HG03064 (cell line): Measurements from ENCODE around the gene KRTAP1-3.
"Not testable (repeated sequence)": the region's sequence is repeated elsewhere in the genome, so short reads cannot be mapped to it uniquely, and the experiment has no call there.

Source experiments
- ATAC-seq: cut with Tn5 transposase; IDR thresholded peaks from one replicate; pipeline ENCODE4 v1.9.1; 2021; ENCODE audit warnings: low read depth; ENCODE audit not compliant: unreplicated experiment

The KRTAP1-3 gene

DNA sequence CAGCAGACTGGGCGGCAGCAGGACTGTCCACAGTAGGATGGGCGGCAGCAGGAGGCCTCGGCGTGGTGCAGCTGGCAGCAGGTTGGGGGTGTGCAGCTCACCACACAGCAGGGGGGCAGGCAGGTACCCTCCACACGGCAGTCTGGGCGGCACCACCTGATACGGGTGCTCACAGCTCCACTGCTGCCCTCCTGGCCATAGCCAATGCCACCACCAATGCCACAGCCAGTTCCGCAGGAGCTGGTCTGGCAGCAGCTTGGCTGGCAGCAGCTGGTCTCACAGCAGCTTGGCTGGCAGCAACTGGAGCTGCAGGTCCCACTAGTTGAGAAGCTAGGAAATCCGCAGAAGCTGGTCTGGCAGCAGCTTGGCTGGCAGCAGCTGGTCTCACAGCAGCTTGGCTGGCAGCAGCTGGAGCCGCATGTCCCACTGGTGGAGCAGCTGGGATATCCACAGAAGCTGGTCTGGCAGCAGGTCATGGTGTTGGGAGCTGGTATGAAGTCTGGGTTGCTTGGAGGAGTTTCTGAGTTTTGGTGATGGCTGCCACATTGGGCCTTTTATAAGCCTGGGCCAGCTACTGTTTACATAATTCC, at the start of gene KRTAP1-3:
TSS of gene KRTAP1-3 (minus strand) at position 529 of the 590 bp plus-strand sequence. CDS start at position 476, 53 bp downstream.
- ATAC-seq = not testable (repeated sequence)

GRCh38 chr17:41084100-41084856, 49.6 kb upstream of the KRTAP1-3 start, which contains the start of gene KRTAP4-7:
TSS of gene KRTAP4-7 (plus strand) at chr17:41084150. CDS start at chr17:41084207, 57 bp downstream.
- not testable (repeated sequence) for ATAC-seq

DNA sequence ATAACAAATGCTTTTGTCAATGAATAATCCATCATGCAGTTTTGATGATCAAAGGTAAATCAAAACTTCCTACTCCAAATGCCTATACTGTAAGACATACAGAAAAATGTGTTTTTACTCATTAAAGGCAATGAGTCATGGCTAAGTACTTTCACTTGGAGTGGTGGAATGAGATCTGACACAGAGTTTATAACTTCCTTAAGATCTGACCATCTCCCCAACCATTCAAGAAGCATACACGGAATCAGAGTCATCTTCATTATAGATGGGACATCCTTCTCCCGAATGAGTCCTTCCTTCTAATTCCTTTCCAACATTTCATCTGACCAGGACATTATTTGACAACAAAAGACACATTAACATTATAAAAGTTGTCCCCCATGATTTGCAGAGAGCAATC, 48.8 kb upstream of the KRTAP1-3 start:
- not testable (repeated sequence) for ATAC-seq

GRCh38 chr17:41082626-41083025, 48.0 kb upstream of the KRTAP1-3 start:
- ATAC-seq = no peak

DNA sequence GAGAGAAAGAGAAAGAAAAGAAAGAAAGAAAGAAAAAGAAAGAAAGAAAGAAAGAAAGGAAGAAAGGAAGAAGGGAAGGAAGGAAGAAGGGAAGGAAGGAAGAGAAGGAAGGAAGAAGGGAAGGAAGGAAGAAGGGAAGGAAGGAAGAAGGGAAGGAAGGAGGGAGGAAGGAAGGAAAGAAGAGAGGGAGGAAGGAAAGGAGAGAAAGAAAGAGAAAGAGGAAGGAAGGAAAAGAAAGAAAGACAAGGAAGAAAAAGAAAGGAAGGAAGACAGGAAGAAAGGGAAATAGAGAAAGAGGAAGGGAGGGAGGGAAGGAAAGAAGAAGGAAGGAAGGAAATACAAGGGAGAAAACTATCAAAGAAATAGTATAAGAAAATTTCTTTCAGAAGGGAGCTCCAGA, 42.1 kb upstream of the KRTAP1-3 start:
- ATAC-seq = no peak

DNA sequence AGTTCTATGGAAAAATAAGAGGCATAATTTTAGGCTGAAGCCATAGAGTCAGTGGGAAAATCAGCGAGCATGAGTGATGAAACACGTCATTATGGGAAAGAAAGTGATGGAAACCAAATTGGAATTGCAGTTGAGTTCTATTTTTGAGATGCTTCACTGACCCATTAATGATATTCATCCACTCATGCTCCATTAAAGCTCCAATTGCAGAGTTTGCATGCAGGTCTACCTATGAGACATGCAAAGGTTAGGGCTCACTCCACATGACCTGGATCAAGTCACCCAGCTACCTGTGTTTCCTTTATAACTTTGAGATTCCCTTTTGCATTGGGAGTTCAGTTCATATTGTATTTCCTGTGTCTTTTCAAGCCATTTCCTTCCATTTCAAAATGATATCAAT, 39.0 kb upstream of the KRTAP1-3 start:
- no peak for ATAC-seq

- ATAC-seq = no peak
These were observed 37.1 kb upstream of the KRTAP1-3 start for GRCh38 chr17:41071606-41072360.

DNA sequence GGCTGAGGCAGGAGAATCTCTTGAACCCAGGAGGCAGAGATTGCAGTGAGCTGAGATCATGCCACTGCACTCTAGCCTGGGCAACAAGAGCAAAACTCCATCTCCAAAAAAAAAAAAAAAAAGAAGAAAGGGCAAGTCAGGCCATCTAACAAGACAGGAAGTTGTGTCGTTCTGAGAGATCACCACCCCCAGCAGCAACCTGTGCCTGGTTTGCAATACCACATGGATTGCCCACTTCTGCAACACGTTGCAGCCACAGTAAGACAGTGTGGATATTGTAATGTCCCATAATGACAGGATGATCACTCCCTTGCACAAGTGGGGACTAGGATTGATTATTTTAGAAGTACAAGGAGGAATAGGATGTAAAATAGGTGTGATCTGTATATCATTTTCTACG, 34.4 kb upstream of the KRTAP1-3 start:
- ATAC-seq = no peak

- ATAC-seq = no peak
These were observed 32.6 kb upstream of the KRTAP1-3 start for GRCh38 chr17:41067281-41067680.

- no peak for ATAC-seq
These were observed 31.4 kb upstream of the KRTAP1-3 start, which contains the start of gene KRTAP2-4 for GRCh38 chr17:41065829-41066624. TSS of gene KRTAP2-4 (minus strand) at chr17:41065879. CDS start at chr17:41065845, 34 bp downstream.

GRCh38 chr17:41065016-41065689, 30.5 kb upstream of the KRTAP1-3 start:
- ATAC-seq = not testable (repeated sequence)

GRCh38 chr17:41064301-41064700, 29.6 kb upstream of the KRTAP1-3 start:
- no peak for ATAC-seq

DNA sequence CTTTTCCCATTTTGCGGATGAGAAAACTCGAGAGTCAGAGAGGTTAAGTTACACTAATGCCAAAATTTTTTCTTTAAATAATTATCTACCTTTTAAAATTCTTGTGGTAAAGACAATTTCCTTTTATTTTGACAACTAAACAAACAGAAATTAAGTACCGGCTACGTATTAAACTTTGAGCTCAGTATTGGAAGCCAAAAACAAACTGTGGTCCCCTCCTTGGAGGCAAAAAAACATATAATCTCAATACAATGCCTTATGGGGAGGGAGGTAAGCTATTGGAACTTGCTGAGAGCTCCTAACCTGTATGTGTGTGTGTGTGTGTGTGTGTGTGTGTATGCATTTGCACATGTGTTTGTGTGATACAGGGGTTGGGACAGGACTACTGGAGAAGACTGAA, 28.8 kb upstream of the KRTAP1-3 start:
- ATAC-seq = no peak

DNA sequence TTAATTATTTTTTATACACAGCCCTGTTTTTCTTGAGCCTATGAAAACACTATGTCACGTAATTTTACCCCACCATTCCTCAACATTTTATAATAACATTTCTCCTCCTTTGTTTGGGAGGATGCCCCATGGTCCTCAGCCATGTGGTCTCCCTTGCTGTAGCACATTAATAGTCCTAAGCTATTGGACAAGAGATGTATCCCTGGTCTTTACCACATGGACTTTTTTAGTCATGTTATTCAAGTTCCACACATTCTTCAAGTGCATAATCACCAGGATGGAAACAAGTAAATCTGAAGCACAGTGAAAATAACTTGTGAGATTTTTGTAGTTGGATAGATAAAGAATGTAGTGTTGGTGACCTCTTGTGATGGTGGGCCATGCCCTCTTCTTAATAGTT, 27.3 kb upstream of the KRTAP1-3 start:
- no peak for ATAC-seq

DNA sequence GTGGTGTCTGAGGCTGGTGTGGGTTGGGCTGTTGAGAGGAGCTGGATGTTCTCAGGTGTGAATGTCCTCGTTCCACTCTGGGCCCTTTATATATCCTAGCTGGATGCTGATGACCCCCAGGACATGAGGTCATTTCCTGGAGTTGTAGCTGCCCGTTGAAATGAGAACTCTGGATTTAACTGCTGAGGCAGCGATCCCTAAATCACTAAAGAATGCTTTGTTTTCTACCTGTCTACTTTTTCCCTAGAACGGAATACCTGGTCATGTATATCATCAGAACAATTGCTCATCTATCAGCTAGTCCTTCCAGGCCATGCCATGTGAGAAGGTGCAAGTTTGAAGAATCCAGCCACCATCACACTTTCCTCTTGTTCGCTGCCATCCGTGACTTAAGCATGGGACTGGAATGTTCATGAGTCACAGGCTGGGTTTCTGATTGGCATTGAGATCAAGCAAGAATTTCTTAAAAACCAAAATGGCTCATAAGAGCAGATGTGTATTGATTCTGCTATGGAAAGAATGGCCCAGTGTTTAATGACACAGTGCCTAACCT, 25.5 kb upstream of the KRTAP1-3 start, which contains the start of gene KRTAP2-3:
TSS of gene KRTAP2-3 (minus strand) at position 63 of the 553 bp plus-strand sequence. CDS start 64 bp downstream, outside the sequence.
- no peak for ATAC-seq

- ATAC-seq = not testable (repeated sequence)
These were observed 24.8 kb upstream of the KRTAP1-3 start for GRCh38 chr17:41059276-41060051.

- no peak for ATAC-seq
These were observed 24.1 kb upstream of the KRTAP1-3 start for GRCh38 chr17:41058741-41059140.

- no peak for ATAC-seq
These were observed 22.9 kb upstream of the KRTAP1-3 start for GRCh38 chr17:41057547-41057946.

GRCh38 chr17:41055130-41055529, 20.5 kb upstream of the KRTAP1-3 start, which contains the start of gene KRTAP2-2:
TSS of gene KRTAP2-2 (minus strand) at chr17:41055230. CDS start at chr17:41055211, 19 bp downstream.
- ATAC-seq = not testable (repeated sequence)
